Kidney epithelial cell (primary cell): Measurements from ENCODE around the gene FAM13B. TPM values are rescaled to one million over a fixed set of nuclear protein-coding genes. Genes with fewer than 3 reads are reported as not detected.

Experiments used
- DNase-seq: peaks from one replicate; pipeline ENCODE4 v3.0.0-alpha.2; 2010; ENCODE audit warnings: low read depth
- H3K27me3 ChIP-seq: 2 replicates; pipeline ENCODE4 v1.6.0; 2011; ENCODE audit warnings: low read length; ENCODE audit not compliant: control insufficient read depth, insufficient read depth
- H3K36me3 ChIP-seq: 2 replicates; pipeline ENCODE4 v1.5.1; 2011; ENCODE audit warnings: low read length; ENCODE audit not compliant: control insufficient read depth, insufficient read depth
- H3K4me3 ChIP-seq: 2 replicates; pipeline ENCODE4 v1.5.1; 2011; ENCODE audit warnings: low read depth, mild to moderate bottlenecking, control low read depth, low read length
- CTCF ChIP-seq: IDR thresholded peaks from 2 replicates; pipeline ENCODE4 v1.5.1; 2011; ENCODE audit warnings: mild to moderate bottlenecking, moderate library complexity, low read length, control low read depth, inconsistent platforms; ENCODE audit not compliant: insufficient read depth, poor library complexity, severe bottlenecking
- total RNA-seq: library from RNA; depleted of rRNA; stranded (reverse); fragments of >200 nt; gene quantifications from 2 replicates; pipeline ENCODE4 v1.2.3, GENCODE V29; 2015

Gene FAM13B
- total RNA-seq, 1 donor from 2014 or later = 14.4 TPM

DNA sequence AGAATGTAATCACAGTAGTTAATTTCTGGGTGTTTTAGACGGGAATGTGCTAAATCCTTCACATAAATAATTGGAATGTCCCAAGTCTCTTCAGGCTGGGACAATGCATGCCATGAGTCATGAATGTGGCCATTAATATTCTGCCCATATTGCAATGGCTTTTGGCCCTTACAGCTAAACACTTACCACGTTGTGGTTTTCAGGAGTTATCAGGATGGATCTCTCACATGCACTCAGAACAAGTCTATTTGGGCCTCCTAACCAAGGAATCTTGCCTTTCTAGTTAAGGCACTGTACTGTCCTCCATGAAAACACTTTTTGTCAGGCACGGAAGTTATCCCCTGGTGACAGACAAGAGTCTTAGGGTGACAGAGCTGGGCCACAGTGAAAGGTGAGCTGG lies 110.9 kb downstream of the FAM13B start:
- Histone ChIP-seq H3K4me3 (no peak overlapping the region), H3K36me3 (no peaks in the 10 kb centered on the region), H3K27me3 (no peaks in the 10 kb centered on the region)
- DNase-seq = peak; percentile 25
- TF ChIP-seq CTCF = no peak

DNA sequence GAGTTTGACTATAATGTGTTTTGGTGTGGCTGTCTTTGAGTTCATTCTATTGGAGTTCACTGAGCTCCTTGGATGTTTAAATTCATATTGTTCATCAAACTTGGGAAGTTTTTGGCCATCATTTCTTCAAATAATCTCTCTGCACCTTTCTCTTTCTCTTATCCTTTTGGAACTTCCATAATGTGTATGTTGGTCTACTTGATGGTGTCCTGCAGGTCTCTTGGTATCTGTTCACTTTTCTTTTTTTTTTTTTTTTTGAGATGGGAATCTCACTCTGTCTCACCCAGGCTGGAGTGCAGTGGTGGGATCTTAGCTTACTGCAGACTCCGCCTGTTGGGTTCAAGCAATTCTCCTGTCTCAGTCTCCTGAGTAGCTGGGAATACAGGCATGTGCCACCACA lies 116.0 kb downstream of the FAM13B start:
- TF ChIP-seq CTCF = no peak
- Histone ChIP-seq H3K27me3 (no peaks in the 10 kb centered on the region), H3K36me3 (no peaks in the 10 kb centered on the region), H3K4me3 (no peak overlapping the region)
- no peak for DNase-seq

- TF ChIP-seq CTCF = no peak
- DNase-seq = no peak
- no peaks in the 10 kb centered on the region for H3K27me3 ChIP-seq
- H3K4me3 ChIP-seq = no peak overlapping the region
- no peaks in the 10 kb centered on the region for H3K36me3 ChIP-seq
Measured at GRCh38 chr5:137914758-137915157, 118.1 kb downstream of the FAM13B start.

DNA sequence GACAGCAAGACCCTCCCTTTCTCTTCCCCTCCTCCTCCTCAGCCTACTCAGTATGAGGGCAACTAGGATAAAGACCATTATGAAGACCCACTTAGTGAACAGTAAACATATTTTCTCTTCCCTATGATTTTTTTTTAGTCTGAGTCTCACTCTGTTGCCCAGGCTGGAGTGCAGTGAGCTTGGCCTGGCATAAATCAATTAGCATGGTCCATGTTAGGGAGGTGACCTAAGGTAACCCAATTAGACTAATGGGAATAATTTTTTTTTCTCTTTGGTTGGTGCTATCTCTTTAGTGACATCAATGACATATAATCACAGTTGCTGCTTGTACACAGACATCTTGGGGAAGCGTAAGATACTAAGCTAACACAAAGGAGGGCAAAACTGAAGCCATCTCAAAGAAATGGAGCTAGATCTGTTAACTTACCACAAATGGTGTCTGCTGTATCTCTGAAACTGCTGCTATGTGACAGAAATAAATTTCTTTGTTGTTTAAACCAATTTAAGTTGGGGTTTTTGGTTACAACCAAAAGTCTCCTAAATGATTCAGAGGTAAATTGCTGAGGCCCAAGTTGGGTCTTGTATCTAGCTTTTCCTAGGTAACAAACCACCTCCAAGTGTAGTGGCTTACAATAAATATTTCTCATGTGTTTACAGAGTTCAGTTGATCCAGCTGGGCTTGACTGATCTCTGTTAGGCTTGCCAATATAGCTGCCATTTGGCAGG lies 130.3 kb downstream of the FAM13B start:
- no peak for TF ChIP-seq CTCF
- no peak for DNase-seq
- no peak overlapping the region for H3K4me3 ChIP-seq
- no peaks in the 10 kb centered on the region for H3K36me3 ChIP-seq
- no peaks in the 10 kb centered on the region for H3K27me3 ChIP-seq

DNA sequence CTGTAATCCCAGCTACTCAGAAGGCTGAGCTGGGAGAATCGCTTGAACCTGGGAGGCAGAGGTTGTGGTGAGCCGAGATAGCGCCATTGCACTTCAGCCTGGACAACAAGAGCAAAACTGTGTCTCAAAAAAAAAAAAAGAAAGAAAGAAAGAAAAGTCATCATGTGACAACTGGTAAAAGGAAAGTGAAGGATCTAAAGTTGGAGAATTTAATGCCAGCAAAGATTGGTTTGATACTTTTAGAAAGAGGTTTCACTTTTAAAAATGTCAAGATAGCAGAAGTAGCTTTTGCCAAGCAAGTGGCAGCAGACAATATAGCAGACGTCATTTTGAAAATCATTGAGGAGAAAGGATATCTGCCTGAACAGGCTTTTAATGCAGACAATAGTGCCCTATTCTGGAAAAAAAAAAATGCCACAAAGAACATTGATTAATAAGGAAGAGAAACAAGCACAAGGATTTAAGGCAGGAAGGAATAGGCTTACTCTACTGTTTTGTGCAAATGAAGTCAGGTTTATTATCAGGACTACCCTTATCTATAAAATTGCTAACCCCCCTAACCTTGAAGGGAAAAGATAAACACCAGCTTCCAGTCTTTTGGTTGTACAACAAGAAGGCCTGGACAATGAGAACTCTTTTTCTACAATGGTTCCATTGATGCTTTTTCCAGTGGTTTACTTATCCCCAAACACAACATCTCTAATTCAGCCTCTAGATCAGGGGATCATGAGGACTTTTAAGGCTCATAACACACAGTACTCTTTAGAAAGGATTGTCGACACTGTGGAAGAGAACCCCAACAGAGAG lies 131.7 kb downstream of the FAM13B start:
- Histone ChIP-seq H3K4me3 (no peak overlapping the region), H3K36me3 (no peaks in the 10 kb centered on the region), H3K27me3 (no peaks in the 10 kb centered on the region)
- no peak for DNase-seq
- TF ChIP-seq CTCF = no peak
